ENCODE measurements around the gene SGF29.
A peak's percentile ranks its signal among the peaks of the same experiment; 100 is the strongest.
"Not testable (repeated sequence)": the region's sequence is repeated elsewhere in the genome, so short reads cannot be mapped to it uniquely, and the experiment has no call there.

Gene SGF29

GRCh38 chr16:28615486-28616223 is 61.9 kb downstream of the SGF29 start:
- not testable (repeated sequence) for DNase-seq

- not testable (repeated sequence) for DNase-seq
These were observed 62.5 kb downstream of the SGF29 start for GRCh38 chr16:28616224-28616577.

DNA sequence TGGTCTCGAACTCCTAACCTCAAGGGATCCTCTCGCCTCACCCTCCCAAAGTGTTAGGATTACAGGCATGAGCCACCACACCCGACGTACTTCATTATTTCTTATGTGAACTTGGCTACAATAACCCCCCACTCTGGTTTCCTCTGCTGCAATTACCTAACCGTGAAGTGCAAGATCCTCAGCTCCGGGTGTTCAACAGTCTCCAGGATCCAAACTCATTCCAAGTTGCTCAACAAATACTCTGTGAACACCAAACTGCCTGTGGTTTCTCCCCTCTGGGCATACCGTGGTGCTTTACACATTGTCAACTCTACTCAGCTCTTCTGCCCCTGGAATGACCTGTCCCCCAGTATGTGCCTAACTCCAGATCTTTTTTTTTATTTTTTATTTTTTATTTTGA is 62.9 kb downstream of the SGF29 start:
- no peak for DNase-seq

- DNase-seq: no peak
These were observed 64.2 kb downstream of the SGF29 start for GRCh38 chr16:28617874-28618273.

- DNase-seq: not testable (repeated sequence)
These were observed 66.6 kb downstream of the SGF29 start for GRCh38 chr16:28620316-28620715.

- no peak for DNase-seq
These were observed 67.9 kb downstream of the SGF29 start for GRCh38 chr16:28621481-28622155.

DNA sequence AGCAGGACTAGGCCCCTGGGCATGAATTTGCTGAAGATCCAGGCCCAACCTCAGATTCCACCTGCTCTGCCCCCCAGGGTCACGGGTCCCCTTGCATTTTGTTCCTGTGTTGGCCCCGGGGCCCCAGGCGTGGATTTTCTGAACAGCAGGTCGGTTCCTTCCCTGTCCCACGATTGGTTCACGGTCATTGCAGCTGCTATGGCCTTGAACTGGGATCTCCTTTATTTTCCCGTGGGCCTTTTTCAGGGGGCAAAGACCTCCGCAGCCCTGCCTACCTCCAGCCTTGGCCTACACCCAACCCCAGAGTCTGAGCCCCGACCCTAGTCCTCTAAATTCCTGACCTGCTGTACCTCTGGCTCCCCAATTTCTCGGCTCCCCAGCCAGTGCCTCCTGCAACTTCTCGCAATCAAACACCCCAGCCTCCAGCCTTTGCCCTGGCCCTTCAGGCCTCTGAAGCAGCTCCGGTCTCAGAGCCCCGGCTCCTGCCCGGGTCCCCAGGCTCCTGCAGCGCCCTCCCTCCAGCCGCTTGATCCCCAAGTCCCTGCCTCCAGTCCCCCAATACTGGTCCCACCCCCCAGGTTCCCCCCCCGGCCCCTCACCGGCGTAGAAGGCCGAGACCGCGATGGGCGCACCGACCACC is 68.9 kb downstream of the SGF29 start:
- DNase-seq: not testable (repeated sequence)

- DNase-seq: peak; percentile 52 to 61
These were observed 69.5 kb downstream of the SGF29 start for GRCh38 chr16:28623172-28623711.

DNA sequence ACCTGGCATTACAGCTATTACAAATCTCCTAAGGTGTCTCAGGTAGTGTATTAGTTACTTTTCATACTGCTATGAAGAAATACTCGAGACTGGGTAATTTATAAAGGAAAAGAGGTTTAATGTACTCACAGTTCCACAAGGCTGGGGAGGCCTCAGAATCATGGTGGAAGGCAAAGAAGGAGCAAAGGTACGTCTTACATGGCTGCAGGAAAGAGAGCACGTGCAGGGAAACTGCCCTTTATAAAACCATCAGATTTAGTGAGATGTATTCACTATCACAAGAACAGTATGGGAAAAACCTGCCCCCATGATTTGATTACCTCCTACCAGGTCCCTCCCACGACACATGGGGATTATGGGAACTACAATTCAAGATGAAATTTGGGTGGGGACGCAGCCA is 77.2 kb downstream of the SGF29 start:
- not testable (repeated sequence) for DNase-seq

DNA sequence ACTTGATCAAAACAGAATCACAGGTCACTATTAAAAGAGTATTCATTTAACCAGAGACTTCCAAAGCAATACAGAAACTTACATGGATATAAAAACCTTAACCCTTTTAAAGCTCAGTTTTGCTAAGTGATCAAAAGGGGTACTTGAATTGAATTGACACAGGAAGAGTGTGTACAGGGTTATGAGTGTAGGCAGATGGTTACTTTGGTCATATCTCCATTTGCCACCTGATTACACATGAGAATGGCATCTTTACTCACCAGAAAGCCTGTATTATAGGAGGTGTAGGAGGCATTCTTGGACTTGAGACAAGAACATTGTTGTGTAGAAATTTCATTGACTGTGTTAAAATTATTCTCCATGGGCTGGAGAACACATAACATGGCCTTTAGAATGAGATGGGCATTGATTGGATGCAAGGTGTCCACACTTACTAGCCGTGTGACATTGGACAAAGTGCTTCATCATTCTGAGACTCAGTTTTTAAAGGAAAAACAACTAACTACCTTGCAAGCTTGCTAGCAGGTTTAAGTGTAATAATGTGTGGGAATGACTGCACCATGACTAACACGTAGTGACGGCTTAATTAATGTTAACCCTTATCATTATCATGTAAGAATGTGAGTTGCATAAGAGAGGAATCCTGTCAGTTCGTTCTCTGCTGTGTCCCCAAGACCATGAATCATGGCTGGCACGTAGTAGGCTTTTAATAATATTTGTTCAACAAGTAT is 82.5 kb downstream of the SGF29 start:
- DNase-seq: not testable (repeated sequence)

GRCh38 chr16:28637765-28638164 is 84.0 kb downstream of the SGF29 start, which contains the start of gene NPIPB8:
NPIPB8 (plus strand) TSS chr16:28638065; CDS start chr16:28638361, 296 bp downstream.
- not testable (repeated sequence) for DNase-seq

DNA sequence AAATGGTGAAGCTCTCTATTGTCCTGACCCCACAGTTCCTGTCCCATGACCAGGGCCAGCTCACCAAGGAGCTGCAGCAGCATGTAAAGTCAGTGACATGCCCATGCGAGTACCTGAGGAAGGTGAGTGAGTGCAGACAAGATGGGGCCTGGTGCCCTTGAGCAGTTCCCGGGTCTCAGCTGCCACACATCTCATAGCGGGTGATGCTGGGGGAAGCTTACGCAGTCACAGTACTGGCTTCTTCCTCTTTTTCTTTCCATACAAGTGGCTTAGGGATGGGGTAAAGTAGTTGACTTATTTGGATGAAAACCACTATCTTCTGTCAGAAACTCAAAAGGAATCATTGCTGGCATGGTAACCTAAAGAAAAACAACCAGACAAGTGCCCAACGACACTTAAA is 84.6 kb downstream of the SGF29 start:
- not testable (repeated sequence) for DNase-seq

- not testable (repeated sequence) for DNase-seq
These were observed 86.2 kb downstream of the SGF29 start for GRCh38 chr16:28639959-28640358.

Data from stimulated activated CD4-positive, alpha-beta T cell treated with anti-CD3 and anti-CD28 coated beads, Interleukin-2, amount 100 ng/mL, for 48 hours (primary cell).